Measurements from ENCODE around the gene CCL11.

CCL11 gene

DNA sequence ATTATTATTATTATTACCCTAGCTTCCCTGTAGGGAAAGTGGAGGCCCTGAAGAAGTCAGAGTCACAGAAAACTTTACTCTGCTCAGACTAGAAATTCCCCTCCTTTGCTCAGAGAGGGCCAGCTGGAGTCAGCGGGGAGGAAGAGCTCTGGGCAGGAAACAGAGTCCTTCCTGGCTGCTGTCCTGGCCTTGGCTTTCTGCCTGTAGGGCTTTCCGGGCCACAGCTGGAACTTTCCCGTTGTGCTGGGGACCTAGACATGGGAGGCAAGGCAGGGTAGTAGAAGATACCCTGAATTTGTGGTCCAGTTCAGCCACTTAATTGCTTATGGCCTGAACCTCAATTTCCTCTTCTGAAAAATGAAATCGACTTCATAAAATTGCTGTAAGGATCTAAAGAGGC lies 44.5 kb upstream of the CCL11 start:
- H3K27ac ChIP-seq (ENCODE audit: low read depth, low read length): no peak overlapping the region
- H3K9me2 ChIP-seq (replicated peaks; ENCODE audit: insufficient read depth, low read length): no peaks in the 10 kb centered on the region
- no peak overlapping the region for H3K4me2 ChIP-seq (ENCODE audit: low read depth, low read length, poor library complexity, severe bottlenecking)
- no peak overlapping the region for H3K9ac ChIP-seq (ENCODE audit: low read length)
- TF ChIP-seq EZH2phosphoT487 (conservative IDR thresholded peaks at IDR 0.05; ENCODE audit: low read length): no peak
- TF ChIP-seq, protein P1, sequence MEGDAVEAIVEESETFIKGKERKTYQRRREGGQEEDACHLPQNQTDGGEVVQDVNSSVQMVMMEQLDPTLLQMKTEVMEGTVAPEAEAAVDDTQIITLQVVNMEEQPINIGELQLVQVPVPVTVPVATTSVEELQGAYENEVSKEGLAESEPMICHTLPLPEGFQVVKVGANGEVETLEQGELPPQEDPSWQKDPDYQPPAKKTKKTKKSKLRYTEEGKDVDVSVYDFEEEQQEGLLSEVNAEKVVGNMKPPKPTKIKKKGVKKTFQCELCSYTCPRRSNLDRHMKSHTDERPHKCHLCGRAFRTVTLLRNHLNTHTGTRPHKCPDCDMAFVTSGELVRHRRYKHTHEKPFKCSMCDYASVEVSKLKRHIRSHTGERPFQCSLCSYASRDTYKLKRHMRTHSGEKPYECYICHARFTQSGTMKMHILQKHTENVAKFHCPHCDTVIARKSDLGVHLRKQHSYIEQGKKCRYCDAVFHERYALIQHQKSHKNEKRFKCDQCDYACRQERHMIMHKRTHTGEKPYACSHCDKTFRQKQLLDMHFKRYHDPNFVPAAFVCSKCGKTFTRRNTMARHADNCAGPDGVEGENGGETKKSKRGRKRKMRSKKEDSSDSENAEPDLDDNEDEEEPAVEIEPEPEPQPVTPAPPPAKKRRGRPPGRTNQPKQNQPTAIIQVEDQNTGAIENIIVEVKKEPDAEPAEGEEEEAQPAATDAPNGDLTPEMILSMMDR (IDR thresholded peaks at IDR 0.05; ENCODE audit: insufficient read depth, low read length, poor library complexity, severe bottlenecking): no peak
- H2AFZ ChIP-seq (ENCODE audit: low read depth, low read length, severe bottlenecking): no peak overlapping the region
- H3K79me2 ChIP-seq (ENCODE audit: insufficient read depth, low read length): no peaks in the 10 kb centered on the region
- H4K20me1 ChIP-seq (ENCODE audit: low read depth, low read length): no peaks in the 10 kb centered on the region
- no peaks in the 10 kb centered on the region for H3K36me3 ChIP-seq (ENCODE audit: low read length)
- H3F3A ChIP-seq (ENCODE audit: insufficient read depth): no peaks in the 10 kb centered on the region
- H3K27me3 ChIP-seq (ENCODE audit: low read length): no peaks in the 10 kb centered on the region
- H3K4me3 ChIP-seq (ENCODE audit: insufficient read depth, low read length, poor library complexity, severe bottlenecking): no peak overlapping the region
- no peaks in the 10 kb centered on the region for H3K9me3 ChIP-seq (ENCODE audit: insufficient read depth, low read length)

DNA sequence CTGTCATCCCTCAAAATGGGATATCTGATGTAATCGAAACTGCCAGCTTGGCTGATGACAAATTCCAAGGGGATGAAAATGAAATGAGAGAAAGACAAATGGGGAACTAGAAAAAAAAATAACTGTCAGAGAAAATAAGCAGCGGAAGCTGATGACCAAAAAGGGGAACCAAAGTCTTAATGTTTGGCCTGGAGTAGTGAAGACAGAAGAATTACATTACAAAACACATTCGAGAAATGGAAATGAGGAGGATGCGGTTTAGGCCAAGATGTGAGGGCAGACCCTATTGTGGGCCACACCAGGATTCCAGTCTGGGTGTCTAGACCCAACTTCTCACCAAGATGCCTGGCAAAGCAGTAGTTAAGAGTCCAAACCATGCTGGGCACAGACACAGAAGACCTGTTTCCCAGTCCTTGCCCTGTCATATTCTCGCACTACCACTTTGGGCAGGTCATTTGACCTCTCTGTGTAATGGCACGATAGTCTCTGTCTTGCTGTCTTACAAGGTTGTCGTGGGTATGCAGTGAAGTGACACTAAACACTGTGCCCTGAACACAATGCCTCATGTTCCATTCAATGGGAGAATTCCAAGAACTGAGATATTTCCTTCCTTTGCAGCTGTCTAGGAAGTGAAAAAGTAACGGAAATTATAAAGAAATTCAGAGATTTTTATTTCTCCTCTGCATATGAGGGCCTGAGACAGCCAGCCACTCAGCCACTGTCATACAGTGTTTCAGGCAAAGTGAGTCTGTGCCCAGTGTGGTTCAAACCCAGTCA lies 42.8 kb upstream of the CCL11 start:
- H3K36me3 ChIP-seq (ENCODE audit: low read length): no peaks in the 10 kb centered on the region
- no peak overlapping the region for H2AFZ ChIP-seq (ENCODE audit: low read depth, low read length, severe bottlenecking)
- H3K9me2 ChIP-seq (replicated peaks; ENCODE audit: insufficient read depth, low read length): no peaks in the 10 kb centered on the region
- no peak overlapping the region for H3K4me2 ChIP-seq (ENCODE audit: low read depth, low read length, poor library complexity, severe bottlenecking)
- no peaks in the 10 kb centered on the region for H4K20me1 ChIP-seq (ENCODE audit: low read depth, low read length)
- no peak overlapping the region for H3K27ac ChIP-seq (ENCODE audit: low read depth, low read length)
- H3K9me3 ChIP-seq (ENCODE audit: insufficient read depth, low read length): no peaks in the 10 kb centered on the region
- TF ChIP-seq EZH2phosphoT487 (conservative IDR thresholded peaks at IDR 0.05; ENCODE audit: low read length): no peak
- TF ChIP-seq, protein P1 (IDR thresholded peaks at IDR 0.05; ENCODE audit: insufficient read depth, low read length, poor library complexity, severe bottlenecking): no peak
- H3F3A ChIP-seq (ENCODE audit: insufficient read depth): no peaks in the 10 kb centered on the region
- no peaks in the 10 kb centered on the region for H3K27me3 ChIP-seq (ENCODE audit: low read length)
- H3K79me2 ChIP-seq (ENCODE audit: insufficient read depth, low read length): no peaks in the 10 kb centered on the region
- no peak overlapping the region for H3K9ac ChIP-seq (ENCODE audit: low read length)
- H3K4me3 ChIP-seq (ENCODE audit: insufficient read depth, low read length, poor library complexity, severe bottlenecking): no peak overlapping the region

DNA sequence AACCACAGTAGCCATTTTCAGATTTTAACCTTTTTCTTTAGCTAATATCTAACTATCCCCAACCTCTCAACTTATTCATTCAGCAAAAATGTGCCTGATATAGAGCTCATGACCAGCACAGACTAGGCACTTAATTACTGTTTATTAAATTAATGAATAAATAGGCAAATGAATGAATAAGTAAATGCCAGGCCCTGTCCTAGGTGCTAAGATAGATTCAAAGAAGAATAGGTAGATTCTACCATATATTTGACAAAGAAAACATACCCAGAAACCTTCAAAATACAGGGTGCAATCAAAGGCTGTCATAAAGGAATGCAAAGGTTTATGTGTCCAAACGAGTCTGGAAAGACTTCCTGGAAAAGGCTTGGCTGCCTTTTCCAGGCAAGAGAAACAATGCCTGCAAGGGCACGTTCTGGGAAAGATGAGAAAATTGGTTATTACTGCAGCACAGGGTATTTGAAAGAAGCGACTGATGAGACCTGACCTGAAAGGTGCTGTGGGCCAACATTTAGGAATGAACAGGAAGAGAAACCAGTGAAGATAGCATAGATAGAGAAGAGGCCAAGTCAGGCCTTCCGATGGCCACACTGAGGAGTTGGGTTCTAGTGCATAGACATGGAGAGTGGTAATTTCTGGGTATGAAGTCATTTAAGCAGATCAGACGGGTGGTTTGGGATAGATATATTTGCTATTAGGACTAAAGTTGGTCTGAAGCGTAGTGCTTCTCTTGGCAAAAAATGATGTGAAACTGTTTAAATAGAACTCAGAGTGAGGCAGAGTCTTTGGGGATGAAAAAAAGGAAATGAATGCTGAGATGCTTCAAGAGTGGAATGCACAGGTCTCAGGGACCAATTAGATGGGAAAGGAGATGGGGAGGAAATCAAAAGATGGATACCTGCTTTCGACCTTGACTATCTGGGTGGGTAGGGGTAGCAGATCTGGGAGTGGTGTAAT lies 41.9 kb upstream of the CCL11 start:
- Histone ChIP-seq H3F3A (ENCODE audit: insufficient read depth) (no peaks in the 10 kb centered on the region), H3K9ac (ENCODE audit: low read length) (no peak overlapping the region), H4K20me1 (ENCODE audit: low read depth, low read length) (no peaks in the 10 kb centered on the region), H3K9me2 (replicated peaks; ENCODE audit: insufficient read depth, low read length) (no peaks in the 10 kb centered on the region), H3K9me3 (ENCODE audit: insufficient read depth, low read length) (no peaks in the 10 kb centered on the region), H3K27ac (ENCODE audit: low read depth, low read length) (no peak overlapping the region), H3K36me3 (ENCODE audit: low read length) (no peaks in the 10 kb centered on the region), H2AFZ (ENCODE audit: low read depth, low read length, severe bottlenecking) (no peak overlapping the region), H3K79me2 (ENCODE audit: insufficient read depth, low read length) (no peaks in the 10 kb centered on the region), H3K4me3 (ENCODE audit: insufficient read depth, low read length, poor library complexity, severe bottlenecking) (no peak overlapping the region), H3K27me3 (ENCODE audit: low read length) (no peaks in the 10 kb centered on the region), H3K4me2 (ENCODE audit: low read depth, low read length, poor library complexity, severe bottlenecking) (no peak overlapping the region)
- TF ChIP-seq, protein P1 (IDR thresholded peaks at IDR 0.05; ENCODE audit: insufficient read depth, low read length, poor library complexity, severe bottlenecking): no peak
- no peak for TF ChIP-seq EZH2phosphoT487 (conservative IDR thresholded peaks at IDR 0.05; ENCODE audit: low read length)
